ENCODE data around the gene PEPD.

The PEPD gene

DNA sequence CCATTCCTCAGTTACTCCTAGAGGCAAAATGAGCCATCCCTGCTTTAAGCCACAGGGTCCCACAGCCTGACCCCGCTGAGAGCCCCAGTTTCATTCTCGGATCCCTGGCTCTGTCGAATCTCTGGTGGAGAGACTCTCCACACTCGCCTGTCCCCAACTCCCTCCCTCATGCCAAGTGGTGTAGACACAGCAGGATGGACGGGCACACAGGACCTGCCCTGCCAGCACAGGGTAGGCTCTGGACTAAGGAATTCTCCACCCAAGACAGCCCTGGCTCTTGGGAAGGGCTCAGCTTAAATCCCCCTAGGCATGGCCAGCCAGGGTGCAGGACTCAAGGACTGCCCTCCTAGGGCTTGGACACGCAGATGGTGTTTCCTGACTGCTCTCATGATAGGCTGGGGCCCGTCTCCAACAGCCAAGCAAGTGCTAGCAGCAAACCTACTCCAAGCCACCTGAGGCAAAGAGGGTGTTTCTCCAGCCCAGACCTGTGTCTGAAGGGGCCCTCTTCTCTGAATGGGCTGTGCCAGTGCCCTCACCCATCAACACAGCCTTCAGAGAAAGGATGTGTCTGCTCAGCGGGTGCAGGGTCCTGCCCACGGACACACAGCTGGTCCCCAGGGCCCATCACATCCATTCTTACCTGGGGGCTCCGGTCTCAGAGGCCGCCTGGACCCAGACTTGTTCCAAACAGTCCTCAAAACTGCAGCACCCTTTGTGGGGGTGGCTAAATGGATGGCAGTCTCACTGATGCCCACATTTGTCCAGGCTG, 65.3 kb downstream of the PEPD start:
- no peak overlapping the region for H3K4me3 ChIP-seq (replicated peaks; ENCODE audit: low read depth, low read length)
- TF ChIP-seq, protein P1, sequence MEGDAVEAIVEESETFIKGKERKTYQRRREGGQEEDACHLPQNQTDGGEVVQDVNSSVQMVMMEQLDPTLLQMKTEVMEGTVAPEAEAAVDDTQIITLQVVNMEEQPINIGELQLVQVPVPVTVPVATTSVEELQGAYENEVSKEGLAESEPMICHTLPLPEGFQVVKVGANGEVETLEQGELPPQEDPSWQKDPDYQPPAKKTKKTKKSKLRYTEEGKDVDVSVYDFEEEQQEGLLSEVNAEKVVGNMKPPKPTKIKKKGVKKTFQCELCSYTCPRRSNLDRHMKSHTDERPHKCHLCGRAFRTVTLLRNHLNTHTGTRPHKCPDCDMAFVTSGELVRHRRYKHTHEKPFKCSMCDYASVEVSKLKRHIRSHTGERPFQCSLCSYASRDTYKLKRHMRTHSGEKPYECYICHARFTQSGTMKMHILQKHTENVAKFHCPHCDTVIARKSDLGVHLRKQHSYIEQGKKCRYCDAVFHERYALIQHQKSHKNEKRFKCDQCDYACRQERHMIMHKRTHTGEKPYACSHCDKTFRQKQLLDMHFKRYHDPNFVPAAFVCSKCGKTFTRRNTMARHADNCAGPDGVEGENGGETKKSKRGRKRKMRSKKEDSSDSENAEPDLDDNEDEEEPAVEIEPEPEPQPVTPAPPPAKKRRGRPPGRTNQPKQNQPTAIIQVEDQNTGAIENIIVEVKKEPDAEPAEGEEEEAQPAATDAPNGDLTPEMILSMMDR (IDR thresholded peaks at IDR 0.05; ENCODE audit: low read length, missing control alignments) = no peak

DNA sequence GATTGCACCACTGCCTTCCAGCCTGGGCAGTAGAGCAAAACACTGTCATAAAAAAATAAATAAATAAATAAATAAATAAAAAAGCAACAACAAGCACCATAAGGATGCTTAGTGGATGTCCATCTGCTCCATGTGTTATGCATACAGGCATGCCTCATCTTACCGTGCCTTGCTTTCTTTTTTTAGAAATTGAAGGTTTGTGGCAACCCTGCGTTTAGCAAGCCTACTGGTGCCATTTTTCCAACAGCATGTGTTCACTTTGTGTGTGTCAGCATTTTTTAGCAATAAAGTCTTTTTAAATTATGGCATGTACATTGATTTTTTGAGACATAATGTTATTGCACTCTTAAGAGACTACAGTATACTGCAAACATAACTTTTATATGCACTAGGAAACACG, 68.3 kb downstream of the PEPD start:
- TF ChIP-seq, protein P1 (IDR thresholded peaks at IDR 0.05; ENCODE audit: low read length, missing control alignments) = no peak
- no peak for DNase-seq (ENCODE audit: low read depth)

More for the DNA sequence above, 65.3 kb downstream of the PEPD start:
- DNase-seq (ENCODE audit: low read depth) = no peak

DNA sequence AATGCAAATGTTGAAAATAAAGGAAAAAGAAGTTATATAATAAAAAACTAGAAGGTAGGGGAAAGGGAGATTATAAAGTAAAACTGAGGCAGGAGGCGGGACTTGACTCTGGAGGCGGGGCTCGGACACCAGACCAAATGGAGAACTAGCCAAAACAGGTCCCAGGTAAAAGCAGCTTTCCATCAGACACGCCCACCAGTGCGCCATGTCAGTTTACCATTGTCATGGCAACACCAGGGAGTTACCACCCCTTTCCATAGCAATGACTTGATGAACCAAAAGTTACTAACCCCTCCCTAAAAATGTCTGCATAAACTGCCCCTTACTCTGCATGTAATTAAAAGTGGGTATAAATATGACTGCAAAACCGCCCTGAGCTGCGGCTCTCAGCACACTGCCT, 70.9 kb downstream of the PEPD start:
- TF ChIP-seq, protein P1 (IDR thresholded peaks at IDR 0.05; ENCODE audit: low read length, missing control alignments) = no peak
- H3K4me3 ChIP-seq (replicated peaks; ENCODE audit: low read depth, low read length) = no peak overlapping the region
- no peak for DNase-seq (ENCODE audit: low read depth)

More for the DNA sequence above, 68.3 kb downstream of the PEPD start:
- no peak overlapping the region for H3K4me3 ChIP-seq (replicated peaks; ENCODE audit: low read depth, low read length)

DNA sequence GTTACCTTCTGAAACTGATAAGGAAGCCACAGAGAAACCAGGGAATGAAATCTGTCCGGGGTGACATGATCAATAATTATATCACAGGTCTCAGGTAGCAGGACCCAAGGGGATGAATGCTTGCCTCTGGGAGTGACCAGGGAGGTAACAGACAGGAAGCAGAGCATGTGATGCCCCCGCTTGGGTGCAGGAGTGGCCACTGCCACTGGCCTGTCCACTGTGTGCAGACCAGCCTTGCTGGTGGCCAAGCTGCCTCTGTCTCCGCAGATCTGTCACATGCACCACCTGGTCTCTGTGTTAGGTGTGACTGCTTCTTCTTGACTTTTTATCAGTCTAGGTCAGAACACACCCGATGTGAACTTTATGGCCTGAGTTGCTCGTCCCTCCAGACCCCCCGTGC, 71.8 kb downstream of the PEPD start:
- TF ChIP-seq, protein P1 (IDR thresholded peaks at IDR 0.05; ENCODE audit: low read length, missing control alignments) = no peak
- no peak for DNase-seq (ENCODE audit: low read depth)
- no peak overlapping the region for H3K4me3 ChIP-seq (replicated peaks; ENCODE audit: low read depth, low read length)

DNA sequence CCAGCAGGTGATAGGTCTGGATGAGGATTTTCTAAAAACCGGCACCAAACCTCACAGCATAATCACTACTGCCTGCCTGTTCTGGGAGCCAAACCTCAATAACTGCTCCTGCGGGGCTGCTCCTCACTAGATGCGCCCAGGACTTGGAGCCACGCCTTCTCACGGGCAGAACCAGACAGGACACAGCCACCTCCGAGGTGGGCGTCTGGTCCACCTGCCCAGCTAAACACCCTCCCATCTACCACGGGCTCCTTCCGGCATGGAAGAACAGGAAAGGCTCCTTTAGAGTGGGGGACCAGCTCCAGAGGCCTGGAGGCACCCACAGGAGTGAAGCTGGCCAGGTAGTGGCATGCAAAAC, 73.5 kb downstream of the PEPD start:
- H3K4me3 ChIP-seq (replicated peaks; ENCODE audit: low read depth, low read length) = no peak overlapping the region
- DNase-seq (ENCODE audit: low read depth) = no peak
- TF ChIP-seq, protein P1 (IDR thresholded peaks at IDR 0.05; ENCODE audit: low read length, missing control alignments) = no peak

- no peak for DNase-seq (ENCODE audit: low read depth)
- no peak overlapping the region for H3K4me3 ChIP-seq (replicated peaks; ENCODE audit: low read depth, low read length)
- TF ChIP-seq, protein P1 (IDR thresholded peaks at IDR 0.05; ENCODE audit: low read length, missing control alignments) = no peak
Observed at GRCh38 chr19:33447336-33448158, 74.0 kb downstream of the PEPD start.
